Transverse colon (tissue), 4 donors: ENCODE data around the gene TSPAN9. TPM values are rescaled to one million over a fixed set of nuclear protein-coding genes. Genes with fewer than 3 reads are reported as not detected.

Source experiments
- DNase-seq: peaks from one replicate; pipeline ENCODE4 v3.0.0-alpha.2; 2019
- H3K27ac ChIP-seq, 4 donors: fragments of 200-600 bp; sonication (generic); 2 replicates each; pipeline ENCODE4 v1.5.1; 2016 to 2018; ENCODE audit warnings: inconsistent platforms in 4 of 4
- H3K27me3 ChIP-seq: fragments of 200-600 bp; sonication (generic); 2 replicates; pipeline ENCODE4 v1.5.1; 2017; ENCODE audit warnings: inconsistent platforms
- H3K36me3 ChIP-seq, 4 donors: fragments of 200-600 bp; sonication (generic); 2 replicates each; pipeline ENCODE4 v1.5.1; 2017 to 2019; ENCODE audit warnings: inconsistent platforms in 4 of 4
- H3K4me1 ChIP-seq, 4 donors: fragments of 200-600 bp; sonication (generic); 2 replicates each; pipeline ENCODE4 v1.5.1; 2017 to 2020; ENCODE audit warnings: inconsistent platforms in 4 of 4
- H3K4me3 ChIP-seq, 4 donors: fragments of 200-600 bp; sonication (generic); 1 replicate in 1 of 4; 2 replicates in 3 of 4; pipeline versions ENCODE4 v1.5.1 to v1.6.1; 2017 to 2019; ENCODE audit warnings: inconsistent platforms in 4 of 4
- H3K9me3 ChIP-seq, 2 donors: fragments of 200-600 bp; sonication (generic); 2 replicates each; pipeline ENCODE4 v1.5.1; 2017 to 2019; ENCODE audit warnings: inconsistent platforms in 2 of 2
- CTCF ChIP-seq, 5 experiments: fragments of 200-600 bp in 3 of 5; fragments of 450-650 bp in 2 of 5; sonication (generic) in 3 of 5; IDR thresholded peaks; 1 replicate in 2 of 5; 2 replicates in 3 of 5; pipeline ENCODE4 v1.5.1; 2016 to 2017; ENCODE audit warnings: antibody characterized with exemption in 5 of 5, inconsistent platforms in 3 of 5, mild to moderate bottlenecking in 2 of 5, moderate library complexity in 1 of 5
- EP300 ChIP-seq: sonication (generic); formaldehyde crosslinking; IDR thresholded peaks from one replicate; pipeline ENCODE4 v1.6.1; 2017; ENCODE audit warnings: antibody characterized with exemption, low read depth
- POLR2A ChIP-seq: fragments of 450-650 bp; IDR thresholded peaks from one replicate; pipeline ENCODE4 v1.6.1; 2016; ENCODE audit warnings: antibody characterized with exemption, mild to moderate bottlenecking, moderate library complexity
- POLR2AphosphoS5 ChIP-seq, 3 donors: sonication (generic); formaldehyde crosslinking; IDR thresholded peaks; one replicate each; pipeline ENCODE4 v1.6.1; 2016; ENCODE audit warnings: antibody characterized with exemption in 3 of 3
- WGBS, 2 donors: methylation state at CpG; one replicate each; pipeline ENCODE4 v1.1.5; 2018; ENCODE audit warnings: low coverage in 1 of 2; 5-methylcytosine and 5-hydroxymethylcytosine counted together
- in situ Hi-C, 4 donors: fragments of 200-750 bp; cut with MboI; loops; one replicate each; pipeline versions ENCODE4 v1.15.0 to v1.15.1; 2017; ENCODE audit warnings: low sequenced_read_pairs in 3 of 4, low pct_ligation_motif_present in 1 of 4, low pct_unique_long_range_greater_than_20kb in 1 of 4
- intact Hi-C: fragments of 100-400 bp; cut with DNase I; formaldehyde crosslinking; loops from one replicate; pipeline ENCODE4 v1.15.1; 2023; ENCODE audit warnings: low total_unique reads
- total RNA-seq, 4 donors: library from RNA; depleted of rRNA; stranded (reverse); fragments of >200 nt; gene quantifications; one replicate each; pipeline ENCODE4 v1.1.0, GENCODE V29; 2016

Gene TSPAN9
- total RNA-seq, 4 donors from 2014 or later: 4.2 to 9.3 (median 6.1) TPM

- Histone ChIP-seq H3K4me1 (peaks cover 5 to 24% (median 11%) of the 10 kb centered on the region in 4 donors), H3K36me3 (no peaks in the 10 kb centered on the region), H3K4me3 (no peak overlapping the region), H3K27me3 (no peaks in the 10 kb centered on the region), H3K27ac (no peak overlapping the region), H3K9me3 (peaks cover 0 to 6% of the 10 kb centered on the region in 2 donors)
- TF ChIP-seq POLR2AphosphoS5 (IDR thresholded peaks at IDR 0.05) (no peak), CTCF (IDR thresholded peaks at IDR 0.05) (no peak), POLR2A (no peak), EP300 (no peak)
- in situ Hi-C loops: loop anchor here in 1 of 4 donors (25.0 kb wide), 1 partner anchor 134 kb away; no protein-coding TSS in a partner anchor
- 89 to 93% methylated on average over 4 to 6 of the region's 6 CpGs for WGBS, 2 donors
- DNase-seq: no peak
- intact Hi-C loops: no loop called here
Measured at GRCh38 chr12:3128498-3129293, 51.5 kb downstream of the TSPAN9 start.

- intact Hi-C loops (no loop called here), in situ Hi-C loops (loop anchor here in 3 of 4 donors (10.0 to 25.0 kb wide), 3 partner anchors 125 to 145 kb away; no protein-coding TSS in a partner anchor)
- whole genome bisulfite sequencing, 2 donors: 65 to 68% methylated on average over 4 to 12 of the region's 12 CpGs
- H3K27me3 ChIP-seq: no peaks in the 10 kb centered on the region
- no peak overlapping the region for H3K4me3 ChIP-seq
- H3K27ac ChIP-seq: no peak overlapping the region
- peaks cover 0 to 6% of the 10 kb centered on the region in 2 donors for H3K9me3 ChIP-seq
- TF ChIP-seq POLR2A (no peak), POLR2AphosphoS5 (IDR thresholded peaks at IDR 0.05) (no peak), CTCF (IDR thresholded peaks at IDR 0.05) (no peak), EP300 (no peak)
- no peaks in the 10 kb centered on the region for H3K36me3 ChIP-seq
- H3K4me1 ChIP-seq: peaks cover 5 to 26% (median 11%) of the 10 kb centered on the region in 4 donors
- DNase-seq: no peak
Measured at GRCh38 chr12:3129301-3130056, 52.3 kb downstream of the TSPAN9 start.

GRCh38 chr12:3130057-3130830 lies 53.1 kb downstream of the TSPAN9 start:
- H3K36me3 ChIP-seq: no peaks in the 10 kb centered on the region
- peaks cover 5 to 26% (median 11%) of the 10 kb centered on the region in 4 donors for H3K4me1 ChIP-seq
- H3K27me3 ChIP-seq: no peaks in the 10 kb centered on the region
- no peak for DNase-seq
- peaks cover 0 to under 1% of the 10 kb centered on the region in 2 donors for H3K9me3 ChIP-seq
- H3K4me3 ChIP-seq: no peak overlapping the region
- in situ Hi-C loops: loop anchor here in 3 of 4 donors (10.0 to 25.0 kb wide), 3 partner anchors 125 to 145 kb away; no protein-coding TSS in a partner anchor
- H3K27ac ChIP-seq: no peak overlapping the region
- no peak for TF ChIP-seq POLR2A
- no peak for TF ChIP-seq CTCF (IDR thresholded peaks at IDR 0.05)
- no peak for TF ChIP-seq EP300
- TF ChIP-seq POLR2AphosphoS5 (IDR thresholded peaks at IDR 0.05): no peak
- 60 to 67% methylated on average over 3 to 24 of the region's 24 CpGs for WGBS, 2 donors
- intact Hi-C loops: no loop called here
